Subcutaneous adipose tissue (tissue), 4 donors: Measurements from ENCODE around the gene ALG5. TPM values are rescaled to one million over a fixed set of nuclear protein-coding genes. Genes with fewer than 3 reads are reported as not detected.

Experiments
- total RNA-seq, 4 donors: library from RNA; depleted of rRNA; stranded (reverse); fragments of >200 nt; gene quantifications; one replicate each; pipeline ENCODE4 v1.1.0, GENCODE V29; 2016
- TF ChIP-seq, protein P1 (sequence below): fragments of 450-650 bp; IDR thresholded peaks from one replicate; pipeline ENCODE4 v1.5.1; 2016; ENCODE audit warnings: low read depth, mild to moderate bottlenecking, control low read depth, antibody characterized with exemption, moderate library complexity

Gene ALG5
- total RNA-seq, 4 donors from 2014 or later = 19.6 to 54.8 (median 31.0) TPM

DNA sequence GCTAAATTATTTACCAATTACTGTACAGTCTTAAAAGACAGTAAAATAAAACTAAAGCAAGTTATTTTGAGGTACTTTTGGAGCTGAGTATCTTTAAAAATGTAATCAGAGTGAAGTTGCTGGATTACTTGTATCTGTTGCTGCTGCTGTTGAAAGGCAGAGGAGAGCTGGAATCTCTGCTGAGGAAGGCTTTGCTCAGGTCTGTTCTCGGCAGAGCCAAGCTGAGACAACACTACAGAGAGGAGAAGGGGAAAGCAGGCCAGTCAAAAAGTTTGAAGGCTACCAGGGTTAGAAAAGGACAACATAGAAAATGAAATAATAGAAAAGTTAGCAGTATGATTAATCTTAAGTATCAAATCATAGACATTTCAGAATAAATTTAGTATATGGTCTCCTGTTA, 11.3 kb upstream of the ALG5 start:
- TF ChIP-seq, protein P1, sequence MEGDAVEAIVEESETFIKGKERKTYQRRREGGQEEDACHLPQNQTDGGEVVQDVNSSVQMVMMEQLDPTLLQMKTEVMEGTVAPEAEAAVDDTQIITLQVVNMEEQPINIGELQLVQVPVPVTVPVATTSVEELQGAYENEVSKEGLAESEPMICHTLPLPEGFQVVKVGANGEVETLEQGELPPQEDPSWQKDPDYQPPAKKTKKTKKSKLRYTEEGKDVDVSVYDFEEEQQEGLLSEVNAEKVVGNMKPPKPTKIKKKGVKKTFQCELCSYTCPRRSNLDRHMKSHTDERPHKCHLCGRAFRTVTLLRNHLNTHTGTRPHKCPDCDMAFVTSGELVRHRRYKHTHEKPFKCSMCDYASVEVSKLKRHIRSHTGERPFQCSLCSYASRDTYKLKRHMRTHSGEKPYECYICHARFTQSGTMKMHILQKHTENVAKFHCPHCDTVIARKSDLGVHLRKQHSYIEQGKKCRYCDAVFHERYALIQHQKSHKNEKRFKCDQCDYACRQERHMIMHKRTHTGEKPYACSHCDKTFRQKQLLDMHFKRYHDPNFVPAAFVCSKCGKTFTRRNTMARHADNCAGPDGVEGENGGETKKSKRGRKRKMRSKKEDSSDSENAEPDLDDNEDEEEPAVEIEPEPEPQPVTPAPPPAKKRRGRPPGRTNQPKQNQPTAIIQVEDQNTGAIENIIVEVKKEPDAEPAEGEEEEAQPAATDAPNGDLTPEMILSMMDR = no peak

DNA sequence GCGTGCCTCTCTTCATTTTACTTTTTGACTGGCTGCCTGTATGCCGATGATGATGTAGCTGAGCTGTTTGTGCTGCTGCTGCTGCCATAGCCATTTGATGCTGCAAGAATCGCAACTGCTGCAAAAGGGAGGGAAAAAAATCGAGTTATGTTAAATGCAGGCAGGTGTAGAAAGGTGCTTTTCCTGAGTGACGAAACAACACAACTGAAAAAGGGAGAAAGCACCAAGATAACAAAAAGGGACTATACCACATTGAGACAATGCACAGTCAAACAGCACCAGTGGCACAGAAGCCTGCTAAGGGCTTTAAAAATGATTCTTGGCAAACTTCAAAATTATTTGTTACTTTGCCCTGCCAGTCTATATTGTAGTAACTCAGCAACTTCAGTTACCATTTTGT, 10.6 kb upstream of the ALG5 start:
- TF ChIP-seq, protein P1 = no peak

DNA sequence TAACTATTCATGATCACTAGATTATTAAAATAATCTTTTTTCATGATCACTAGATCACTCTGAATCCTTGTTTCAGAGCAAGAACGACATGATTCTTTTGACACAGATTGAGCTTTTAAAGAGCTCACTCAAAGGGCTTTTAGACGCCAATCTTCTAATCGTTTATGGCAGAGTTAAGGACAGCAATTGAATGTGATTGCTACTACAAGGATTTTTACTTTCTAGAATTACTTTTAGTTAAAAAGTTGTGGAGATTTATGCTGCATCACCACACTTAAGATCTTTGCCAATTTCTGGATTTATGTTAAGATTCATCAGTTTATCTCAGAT, 2.7 kb upstream of the ALG5 start:
- TF ChIP-seq, protein P1 = no peak

DNA sequence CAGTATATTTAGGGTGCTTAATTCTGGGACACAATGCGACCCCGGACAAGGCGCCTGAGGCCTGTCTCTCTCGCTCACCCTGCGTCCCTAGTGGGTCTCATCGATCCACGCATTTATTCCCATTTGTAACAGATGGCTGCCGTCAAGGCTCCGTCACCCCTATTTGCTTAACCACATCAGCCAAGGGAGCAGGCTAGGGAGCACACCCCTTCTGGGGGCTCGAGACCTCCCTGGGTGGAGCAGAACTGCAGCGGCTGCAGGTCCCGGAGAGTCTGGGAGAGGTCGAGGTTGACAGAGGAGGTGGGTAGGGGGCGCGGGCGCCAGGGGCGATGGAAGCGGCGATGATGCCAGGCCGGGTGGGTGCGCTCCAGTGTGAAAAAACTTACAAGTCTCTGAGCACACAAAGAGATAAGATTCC, 507 bp downstream of the ALG5 start:
- TF ChIP-seq, protein P1 = no peak

DNA sequence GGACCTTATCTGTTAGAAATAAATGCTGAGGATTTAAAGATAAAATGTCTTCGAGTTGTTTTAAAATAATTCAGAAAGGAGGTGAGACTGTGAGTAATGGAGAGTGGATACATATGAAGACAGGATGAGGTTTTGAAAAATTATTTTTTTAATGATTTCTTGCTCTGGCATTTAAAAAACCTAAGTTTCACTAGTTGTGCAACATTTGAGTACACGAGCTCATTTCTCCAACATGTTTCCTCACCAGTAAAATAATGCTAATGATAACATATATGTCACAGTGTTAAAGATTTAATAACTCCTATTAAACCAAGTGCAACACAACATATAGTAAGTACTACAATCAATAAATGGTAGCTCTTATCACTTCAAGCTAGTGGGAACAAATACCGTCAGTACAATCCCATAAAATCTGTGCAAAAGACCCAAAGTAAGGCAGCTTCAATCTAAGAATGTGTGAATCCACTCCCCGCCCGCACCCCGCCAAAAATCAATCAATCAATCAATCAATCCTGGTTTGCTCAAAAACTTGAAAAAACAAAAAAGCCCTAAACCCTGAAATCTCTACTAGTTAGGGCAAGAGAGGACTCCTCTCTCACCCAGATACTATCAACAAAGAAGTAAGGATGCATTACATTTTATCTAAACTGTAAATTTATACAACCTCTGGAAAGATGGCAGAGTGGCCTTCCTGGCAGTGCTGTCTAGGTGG, 1.3 kb downstream of the ALG5 start:
- TF ChIP-seq, protein P1 = no peak

DNA sequence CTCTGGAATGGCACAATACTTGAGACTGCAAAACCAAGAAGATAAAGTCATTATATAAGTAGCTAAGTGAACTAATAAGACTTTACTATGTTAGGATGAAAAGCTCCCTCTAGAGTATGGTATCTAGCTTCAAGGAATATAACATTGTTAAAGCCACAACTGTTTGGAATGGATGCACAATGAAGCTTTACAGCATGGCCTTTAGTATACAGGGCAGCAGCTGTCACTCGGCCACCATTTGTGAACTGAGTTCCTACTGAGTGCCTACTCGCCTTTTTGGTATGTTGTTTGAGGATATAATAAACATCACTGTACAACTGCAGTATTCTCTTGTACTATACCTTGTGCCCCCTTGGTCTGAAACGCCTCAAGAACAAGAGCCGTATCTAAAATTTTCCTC, 6.8 kb downstream of the ALG5 start:
- TF ChIP-seq, protein P1 = no peak

DNA sequence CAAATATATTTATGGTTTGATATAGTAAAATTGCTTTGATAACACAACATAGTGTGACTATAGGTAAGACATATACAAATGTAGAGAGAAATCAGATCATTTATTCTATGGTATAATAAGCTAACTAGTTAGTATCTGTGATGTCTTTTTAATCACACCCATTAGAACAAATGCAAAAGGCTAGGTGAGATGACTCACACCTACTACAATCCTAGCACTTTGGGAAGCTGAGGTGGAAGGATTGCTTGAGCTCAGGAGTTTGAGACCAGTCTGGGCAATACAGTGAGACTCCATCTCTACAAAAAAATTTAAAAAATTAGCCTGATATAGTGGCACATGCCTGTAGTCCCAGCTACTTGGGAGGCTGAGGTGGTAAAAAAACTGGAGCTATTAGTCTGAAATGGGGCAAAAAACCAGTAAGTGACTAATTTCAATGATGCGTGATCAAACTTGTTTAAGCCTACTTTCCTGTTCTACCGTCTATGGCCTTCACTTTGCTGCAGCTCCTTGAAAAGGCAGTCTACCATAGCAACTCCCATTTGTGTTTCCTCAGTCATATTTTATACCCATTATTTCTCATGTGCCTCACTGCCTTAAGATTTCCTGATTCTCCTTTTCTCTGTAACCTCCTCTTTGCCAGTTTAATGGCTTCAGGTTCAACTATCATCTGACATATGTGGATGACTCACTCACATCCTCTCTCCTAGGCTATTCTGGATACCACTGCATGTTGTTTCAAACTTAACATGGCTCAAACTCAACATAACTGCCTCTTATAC, 12.5 kb downstream of the ALG5 start:
- TF ChIP-seq, protein P1 = no peak
